OCI-LY7 (cell line): ENCODE data around the gene DGKG. TPM values are rescaled to one million over a fixed set of nuclear protein-coding genes. Genes with fewer than 3 reads are reported as not detected.

Source experiments
- BruUV-seq: library from RNA; stranded (reverse); fragments of 400-500 nt; replicated peaks from 2 replicates; lab custom pipeline; 2021; lab: Mats Ljungman, UMichigan
- CTCF ChIA-PET: fragments of 300-600 bp; sonication (Branson Sonifier 250); formaldehyde crosslinking; loops from one replicate; lab custom pipeline; 2022; ENCODE audit warnings: antibody characterized with exemption; ENCODE audit not compliant: unreplicated experiment; lab: Charles Lee
- POLR2A ChIA-PET: fragments of 300-600 bp; sonication (Branson Sonifier 250); formaldehyde crosslinking; loops from one replicate; lab custom pipeline; 2022; ENCODE audit warnings: antibody characterized with exemption; lab: Charles Lee
- DNase-seq: peaks from one replicate; pipeline ENCODE4 v3.0.0-alpha.2; 2015; ENCODE audit warnings: low spot score
- H2AFZ ChIP-seq: fragments of 200-600 bp; sonication (generic), shearing (Covaris generic); 2 replicates; pipeline ENCODE4 v1.6.1; 2014; ENCODE audit warnings: mild to moderate bottlenecking, antibody characterized with exemption, low read length, moderate library complexity
- H3K27ac ChIP-seq: fragments of 200-600 bp; sonication (generic); 2 replicates; pipeline ENCODE4 v1.5.1; 2014; ENCODE audit warnings: mixed run types, low read depth, mild to moderate bottlenecking, moderate library complexity, low read length, inconsistent platforms; ENCODE audit not compliant: poor library complexity, severe bottlenecking
- H3K36me3 ChIP-seq: fragments of 200-600 bp; sonication (generic); 2 replicates; pipeline ENCODE4 v1.6.1; 2014; ENCODE audit warnings: mild to moderate bottlenecking, antibody characterized with exemption, low read length, moderate library complexity, mixed read lengths; ENCODE audit not compliant: insufficient read depth
- H3K4me1 ChIP-seq: fragments of 200-600 bp; sonication (generic); 2 replicates; pipeline ENCODE4 v1.5.1; 2014; ENCODE audit warnings: mild to moderate bottlenecking, low read length; ENCODE audit not compliant: insufficient read depth, poor library complexity, severe bottlenecking
- H3K4me2 ChIP-seq: fragments of 200-600 bp; sonication (generic); 2 replicates; pipeline ENCODE4 v1.6.1; 2014; ENCODE audit warnings: mild to moderate bottlenecking, low read length
- H3K4me3 ChIP-seq: fragments of 200-600 bp; sonication (generic); 2 replicates; pipeline ENCODE4 v1.5.1; 2014; ENCODE audit warnings: mild to moderate bottlenecking, low read depth, low read length; ENCODE audit not compliant: poor library complexity, severe bottlenecking
- H3K79me2 ChIP-seq: fragments of 200-600 bp; sonication (generic); 2 replicates; pipeline ENCODE4 v1.6.1; 2016; ENCODE audit warnings: low read depth, mild to moderate bottlenecking, low read length, moderate library complexity, mixed read lengths; ENCODE audit not compliant: insufficient read depth
- H3K9me2 ChIP-seq: fragments of 200-600 bp; sonication (generic); 2 replicates; pipeline ENCODE4 v1.6.1; 2016; ENCODE audit warnings: mild to moderate bottlenecking, low read length, mixed read lengths; ENCODE audit not compliant: insufficient read depth
- H3K9me3 ChIP-seq: fragments of 200-600 bp; sonication (generic); 2 replicates; pipeline ENCODE4 v1.6.1; 2014; ENCODE audit warnings: mild to moderate bottlenecking, mixed run types, low read length, mixed read lengths
- H4K20me1 ChIP-seq: fragments of 200-600 bp; sonication (generic); 2 replicates; pipeline ENCODE4 v1.6.1; 2014; ENCODE audit warnings: mild to moderate bottlenecking, antibody characterized with exemption, low read length, moderate library complexity, mixed read lengths; ENCODE audit not compliant: insufficient read depth
- EZH2phosphoT487 ChIP-seq: fragments of 200-600 bp; sonication (generic); IDR thresholded peaks from 2 replicates; pipeline ENCODE4 v1.6.1; 2018; ENCODE audit warnings: low read depth, borderline replicate concordance, mild to moderate bottlenecking, mixed run types, antibody characterized with exemption, low read length, moderate library complexity, mixed read lengths
- intact Hi-C: fragments of 100-400 bp; cut with micrococcal nuclease; formaldehyde crosslinking; loops from one replicate; pipeline ENCODE4 v1.10.0; 2022; ENCODE audit not compliant: unreplicated experiment
- total RNA-seq, 2 experiments: library from RNA; depleted of rRNA in 1 of 2; stranded (reverse); fragments of >200 nt in 1 of 2; shearing (Covaris generic) in 1 of 2; gene quantifications; 2 replicates each; pipeline ENCODE4 v1.2.3, GENCODE V29; 2014 to 2022
- TF ChIP-seq, protein P1 (sequence below): fragments of 200-600 bp; sonication (generic); conservative IDR thresholded peaks from 2 replicates; pipeline ENCODE4 v1.5.1; 2014; ENCODE audit warnings: mild to moderate bottlenecking, antibody characterized with exemption, low read length, moderate library complexity, mixed read lengths

Gene DGKG
- total RNA-seq, 2 experiments from 2014 or later: 0.06 TPM; not detected in 1

DNA sequence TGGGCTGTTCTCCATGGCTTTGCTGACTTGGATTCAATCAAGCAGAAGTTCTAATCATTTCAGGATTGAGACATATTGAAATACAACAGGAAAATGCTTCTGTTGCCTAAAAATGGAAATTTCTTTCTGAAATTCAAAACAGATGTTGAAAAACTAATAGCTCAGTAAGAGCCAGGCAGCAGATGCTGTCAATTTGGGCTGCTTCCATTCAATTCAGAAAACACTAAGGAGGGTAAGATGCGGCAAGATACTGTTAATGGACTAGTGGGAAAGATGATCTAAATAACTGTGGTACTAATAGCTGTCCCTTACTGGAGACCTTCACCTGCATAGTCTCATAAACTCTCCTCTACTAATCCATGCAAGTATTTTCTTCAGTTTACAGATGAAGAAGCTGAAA lies 53.5 kb downstream of the DGKG start:
- Histone ChIP-seq H3K9me2 (no peaks in the 10 kb centered on the region), H3K36me3 (no peaks in the 10 kb centered on the region), H3K9me3 (no peaks in the 10 kb centered on the region), H3K4me2 (no peak overlapping the region), H3K79me2 (no peaks in the 10 kb centered on the region), H3K4me3 (no peak overlapping the region), H3K4me1 (no peaks in the 10 kb centered on the region), H4K20me1 (no peaks in the 10 kb centered on the region), H2AFZ (no peak overlapping the region), H3K27ac (no peak overlapping the region)
- CTCF ChIA-PET: no interaction called here
- POLR2A ChIA-PET: interaction anchor here (0.6 to 2.1 kb wide), 4 partner anchors 11 to 1430 kb away, joined by 3 to 9 read pairs (median 3); no protein-coding TSS in a partner anchor
- no TSS peak for BruUV-seq
- DNase-seq: no peak
- TF ChIP-seq, protein P1, sequence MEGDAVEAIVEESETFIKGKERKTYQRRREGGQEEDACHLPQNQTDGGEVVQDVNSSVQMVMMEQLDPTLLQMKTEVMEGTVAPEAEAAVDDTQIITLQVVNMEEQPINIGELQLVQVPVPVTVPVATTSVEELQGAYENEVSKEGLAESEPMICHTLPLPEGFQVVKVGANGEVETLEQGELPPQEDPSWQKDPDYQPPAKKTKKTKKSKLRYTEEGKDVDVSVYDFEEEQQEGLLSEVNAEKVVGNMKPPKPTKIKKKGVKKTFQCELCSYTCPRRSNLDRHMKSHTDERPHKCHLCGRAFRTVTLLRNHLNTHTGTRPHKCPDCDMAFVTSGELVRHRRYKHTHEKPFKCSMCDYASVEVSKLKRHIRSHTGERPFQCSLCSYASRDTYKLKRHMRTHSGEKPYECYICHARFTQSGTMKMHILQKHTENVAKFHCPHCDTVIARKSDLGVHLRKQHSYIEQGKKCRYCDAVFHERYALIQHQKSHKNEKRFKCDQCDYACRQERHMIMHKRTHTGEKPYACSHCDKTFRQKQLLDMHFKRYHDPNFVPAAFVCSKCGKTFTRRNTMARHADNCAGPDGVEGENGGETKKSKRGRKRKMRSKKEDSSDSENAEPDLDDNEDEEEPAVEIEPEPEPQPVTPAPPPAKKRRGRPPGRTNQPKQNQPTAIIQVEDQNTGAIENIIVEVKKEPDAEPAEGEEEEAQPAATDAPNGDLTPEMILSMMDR: no peak
- TF ChIP-seq EZH2phosphoT487: no peak
- intact Hi-C loops: no loop called here

DNA sequence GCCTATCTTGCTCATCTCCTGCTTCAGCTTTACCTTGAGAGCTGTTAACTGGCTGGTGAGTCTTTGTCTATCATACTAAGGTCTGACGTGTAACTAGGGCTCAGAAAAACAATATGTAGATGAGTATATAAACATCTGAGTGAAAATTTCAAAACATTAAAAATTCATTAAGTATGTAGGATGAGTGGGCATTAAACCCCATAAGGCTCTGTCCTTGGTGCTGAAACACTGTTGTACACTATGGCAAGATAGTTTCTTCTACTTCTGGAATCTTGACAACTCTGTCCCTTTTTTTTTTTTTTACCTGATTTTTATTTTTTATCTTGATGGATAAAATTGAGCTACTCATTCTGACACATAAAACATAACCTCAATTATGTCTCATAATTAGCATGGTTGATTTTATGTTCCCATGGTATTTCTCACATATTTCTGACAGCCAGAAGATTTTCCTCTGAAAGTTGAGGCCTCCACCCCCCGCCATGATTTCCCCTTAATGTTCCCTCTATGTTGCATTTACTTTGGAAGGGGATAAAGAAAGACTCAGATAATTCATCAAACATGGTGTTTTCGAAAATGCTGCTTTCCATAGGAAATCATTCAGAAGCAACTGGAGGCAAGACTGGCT lies 54.3 kb downstream of the DGKG start:
- H2AFZ ChIP-seq: no peak overlapping the region
- no peak overlapping the region for H3K4me3 ChIP-seq
- no TSS peak for BruUV-seq
- no peak overlapping the region for H3K4me2 ChIP-seq
- H3K9me3 ChIP-seq: no peaks in the 10 kb centered on the region
- H4K20me1 ChIP-seq: no peaks in the 10 kb centered on the region
- H3K9me2 ChIP-seq: no peaks in the 10 kb centered on the region
- intact Hi-C loops: no loop called here
- H3K27ac ChIP-seq: no peak overlapping the region
- DNase-seq: peak; percentile 38
- TF ChIP-seq EZH2phosphoT487: no peak
- TF ChIP-seq, protein P1: no peak
- no peaks in the 10 kb centered on the region for H3K36me3 ChIP-seq
- POLR2A ChIA-PET: interaction anchor here (0.6 to 1.5 kb wide), 5 partner anchors 8 to 386 kb away, joined by 3 to 4 read pairs (median 3); no protein-coding TSS in a partner anchor
- H3K4me1 ChIP-seq: no peaks in the 10 kb centered on the region
- CTCF ChIA-PET: no interaction called here
- no peaks in the 10 kb centered on the region for H3K79me2 ChIP-seq

DNA sequence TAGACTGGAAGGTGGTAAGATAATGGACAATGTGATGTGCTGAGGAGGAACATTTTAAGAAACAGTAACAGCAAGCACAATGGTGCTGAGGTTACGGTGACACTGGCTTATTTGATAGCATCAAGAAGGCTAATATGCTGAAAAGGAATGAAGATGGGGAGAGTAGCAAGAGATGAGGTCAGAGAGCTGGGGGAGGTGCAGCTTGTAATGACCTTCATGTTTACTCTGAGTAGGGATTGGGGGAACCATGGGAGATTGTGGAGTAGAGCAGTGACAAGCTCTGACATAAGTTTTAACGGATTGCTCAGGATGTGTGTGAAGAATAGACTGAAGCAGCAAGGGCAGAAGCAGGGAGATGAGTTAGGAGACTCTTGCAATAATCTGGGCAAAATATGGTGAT lies 56.7 kb downstream of the DGKG start:
- Histone ChIP-seq H3K79me2 (no peaks in the 10 kb centered on the region), H3K9me3 (no peaks in the 10 kb centered on the region), H3K36me3 (no peaks in the 10 kb centered on the region), H3K9me2 (no peaks in the 10 kb centered on the region), H3K27ac (no peak overlapping the region), H4K20me1 (no peaks in the 10 kb centered on the region), H3K4me2 (no peak overlapping the region), H2AFZ (no peak overlapping the region), H3K4me3 (no peak overlapping the region), H3K4me1 (no peaks in the 10 kb centered on the region)
- intact Hi-C loops: no loop called here
- ChIA-PET CTCF (no interaction called here), POLR2A (no interaction called here)
- BruUV-seq: no TSS peak
- no peak for DNase-seq
- TF ChIP-seq, protein P1: no peak
- TF ChIP-seq EZH2phosphoT487: no peak
